NCI-H524 treated with DMSO at 0.1 percent for 48 hours (cell line): ENCODE results near the gene MAPK10.
"Not testable (repeated sequence)": the region's sequence is repeated elsewhere in the genome, so short reads cannot be mapped to it uniquely, and the experiment has no call there.

Experiments used
- DNase-seq: peaks from one replicate; lab custom pipeline; 2025; lab: John Stamatoyannopoulos, UW

The MAPK10 gene

GRCh38 chr4:86106475-86106874, 253.4 kb downstream of the MAPK10 start:
- DNase-seq: no peak

- DNase-seq: no peak
These were observed 258.0 kb downstream of the MAPK10 start for GRCh38 chr4:86101841-86102240.

- DNase-seq: no peak
These were observed 258.4 kb downstream of the MAPK10 start for GRCh38 chr4:86101410-86101809.

GRCh38 chr4:86100539-86101215, 259.2 kb downstream of the MAPK10 start:
- no peak for DNase-seq

GRCh38 chr4:86099348-86099747, 260.5 kb downstream of the MAPK10 start:
- no peak for DNase-seq

DNA sequence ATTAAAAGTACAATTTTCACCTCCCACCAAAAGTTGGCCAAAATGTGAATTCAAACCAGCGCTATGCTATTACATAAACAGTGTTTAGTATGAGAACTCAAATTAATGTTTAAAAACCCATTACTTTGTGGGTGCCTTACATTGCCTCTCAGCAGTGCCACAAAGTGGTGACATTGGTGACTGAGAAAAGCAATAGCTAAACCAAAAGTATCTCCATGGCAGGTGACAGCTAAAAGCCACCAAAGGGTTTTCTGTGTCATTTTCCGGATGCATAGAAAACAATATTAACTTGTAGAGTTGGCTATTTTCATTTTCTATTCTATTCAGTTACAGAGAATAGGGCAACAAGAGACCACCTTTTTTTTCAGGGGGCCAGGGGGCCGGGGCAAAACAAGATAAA, 261.2 kb downstream of the MAPK10 start:
- DNase-seq: no peak

- no peak for DNase-seq
These were observed 263.5 kb downstream of the MAPK10 start for GRCh38 chr4:86096373-86096772.

- DNase-seq: no peak
These were observed 267.2 kb downstream of the MAPK10 start for GRCh38 chr4:86092684-86093083.

DNA sequence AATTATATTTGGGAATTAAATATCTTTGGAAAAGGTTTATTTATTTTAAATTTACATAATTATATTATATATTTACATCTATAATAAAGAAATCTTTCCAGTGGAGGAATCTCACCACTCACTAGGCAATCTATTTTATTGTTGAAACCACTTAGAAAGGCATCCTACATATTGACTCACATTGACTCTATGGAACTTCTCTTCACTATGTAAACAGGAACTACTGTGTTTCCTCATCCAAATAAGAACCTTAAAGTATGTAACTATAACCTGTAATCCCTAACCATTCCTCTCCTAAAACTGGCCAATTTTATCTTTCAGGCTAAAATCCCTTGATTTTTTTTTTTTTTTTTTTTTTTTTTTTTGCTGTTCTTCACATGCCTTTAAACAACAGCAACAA, 268.7 kb downstream of the MAPK10 start:
- no peak for DNase-seq

- DNase-seq: no peak
These were observed 270.0 kb downstream of the MAPK10 start for GRCh38 chr4:86089781-86090323.

- DNase-seq: no peak
These were observed 270.8 kb downstream of the MAPK10 start for GRCh38 chr4:86089053-86089452.

- DNase-seq: not testable (repeated sequence)
These were observed 284.1 kb downstream of the MAPK10 start for GRCh38 chr4:86075796-86076195.

GRCh38 chr4:86060341-86060740, 299.5 kb downstream of the MAPK10 start:
- no peak for DNase-seq

DNA sequence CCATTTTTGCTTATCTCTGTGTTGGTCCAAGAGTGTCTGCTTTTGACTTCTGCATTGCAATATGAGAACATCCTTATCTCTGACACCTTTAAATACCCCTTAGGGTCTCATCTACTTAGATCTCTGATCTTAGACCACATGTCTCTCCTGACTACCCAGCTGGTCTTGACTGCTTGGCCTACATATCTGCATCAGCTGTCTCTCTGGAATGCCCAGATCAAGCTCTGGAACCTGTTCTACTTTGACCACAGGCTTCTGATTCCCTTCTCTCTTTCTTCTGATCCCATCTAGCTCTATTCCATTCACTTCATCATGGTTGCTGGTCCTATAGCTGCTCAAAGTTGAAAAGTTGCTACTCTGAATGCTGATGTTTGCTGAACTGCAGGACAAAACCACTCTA, 301.2 kb downstream of the MAPK10 start:
- no peak for DNase-seq

DNA sequence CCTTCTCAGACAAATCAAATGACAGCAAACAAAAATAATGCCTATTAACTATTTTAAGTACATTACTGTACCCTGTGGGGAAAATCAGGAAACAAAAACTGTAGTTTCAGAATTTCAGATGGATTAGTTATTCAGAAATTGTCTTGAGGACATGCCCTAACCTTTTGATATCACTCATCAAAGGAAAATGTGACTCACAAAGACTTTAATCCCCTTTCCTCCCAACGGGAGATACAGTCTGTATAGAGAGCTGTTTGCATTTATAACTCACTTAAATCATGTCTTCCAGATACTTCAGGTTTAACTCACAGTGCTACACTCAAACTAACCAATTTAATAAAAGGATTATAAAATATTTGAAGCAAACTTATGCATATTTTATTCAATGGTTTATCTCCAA, 304.0 kb downstream of the MAPK10 start:
- no peak for DNase-seq

DNA sequence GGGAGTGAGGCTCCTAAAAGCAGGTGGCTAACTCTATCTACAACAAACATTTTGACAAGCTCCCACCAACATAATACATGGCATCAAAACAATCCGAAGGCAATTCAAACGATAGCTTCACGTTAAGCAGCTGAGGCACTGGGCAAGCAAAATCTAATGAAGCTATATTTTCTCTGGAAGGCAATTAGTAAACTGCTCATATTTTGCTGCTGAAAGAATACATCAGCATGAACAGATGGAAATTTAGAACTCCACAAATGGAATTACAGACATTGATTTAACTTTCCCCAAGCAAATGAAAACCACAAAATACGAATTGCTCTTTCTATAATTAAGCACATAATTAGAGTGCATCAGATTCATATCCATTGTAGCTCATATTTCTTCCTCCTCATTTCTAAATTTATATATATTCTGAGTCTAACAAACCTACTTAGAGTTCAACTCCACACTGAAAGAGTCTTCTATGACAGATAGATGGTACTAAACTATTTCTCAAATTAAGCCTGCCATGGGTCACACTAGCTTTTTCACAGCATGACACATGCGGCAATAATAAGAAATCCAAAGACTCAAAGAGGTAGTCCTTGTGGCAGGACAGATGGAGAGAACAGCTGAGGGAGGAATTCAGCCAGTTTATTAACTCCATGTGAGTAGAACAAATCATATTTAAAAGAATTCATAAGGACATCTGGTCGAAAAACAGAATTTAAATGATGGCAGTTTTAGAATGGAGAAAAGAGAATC, 305.4 kb downstream of the MAPK10 start:
- peak; percentile 77 for DNase-seq

DNA sequence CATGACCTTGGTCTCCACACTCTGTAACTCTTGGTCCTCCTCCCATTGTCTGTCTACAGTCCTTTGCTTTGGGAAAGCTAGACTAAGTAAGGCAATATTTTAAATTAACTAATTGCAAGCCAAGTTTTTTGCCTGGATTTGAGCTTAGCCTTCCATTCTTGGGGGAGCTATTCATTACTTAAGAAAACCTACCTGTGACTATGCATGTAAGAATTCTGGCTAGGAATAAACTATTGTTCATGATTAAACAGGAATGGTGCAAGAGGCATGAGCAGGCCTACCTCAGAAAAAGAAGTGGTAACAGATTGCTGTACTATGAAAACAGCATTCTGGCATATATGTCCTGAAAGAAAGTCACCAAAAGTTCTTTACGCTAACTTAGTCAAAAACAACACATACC, 309.4 kb downstream of the MAPK10 start:
- DNase-seq: no peak

DNA sequence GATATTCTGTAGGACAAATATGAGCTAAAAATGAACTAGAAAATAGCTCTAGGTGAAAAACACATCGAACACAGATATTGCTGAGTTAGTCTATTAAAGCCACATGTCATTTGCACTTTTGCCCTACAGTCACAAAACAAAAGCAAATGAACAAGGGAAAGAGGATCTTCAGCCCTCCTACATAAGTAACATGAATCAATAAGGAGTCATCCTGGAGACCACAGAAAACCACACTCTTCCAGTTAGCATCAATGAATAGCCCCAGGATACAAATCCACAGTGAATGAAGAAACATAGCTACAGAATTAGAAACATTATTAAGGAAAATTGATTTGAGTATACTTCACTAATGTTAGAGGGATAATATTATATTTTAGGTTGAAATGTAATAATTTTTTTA, 311.4 kb downstream of the MAPK10 start:
- no peak for DNase-seq

GRCh38 chr4:86044593-86044985, 315.3 kb downstream of the MAPK10 start:
- no peak for DNase-seq

- peak; percentile 3 for DNase-seq
These were observed 315.9 kb downstream of the MAPK10 start for GRCh38 chr4:86043755-86044592.

DNA sequence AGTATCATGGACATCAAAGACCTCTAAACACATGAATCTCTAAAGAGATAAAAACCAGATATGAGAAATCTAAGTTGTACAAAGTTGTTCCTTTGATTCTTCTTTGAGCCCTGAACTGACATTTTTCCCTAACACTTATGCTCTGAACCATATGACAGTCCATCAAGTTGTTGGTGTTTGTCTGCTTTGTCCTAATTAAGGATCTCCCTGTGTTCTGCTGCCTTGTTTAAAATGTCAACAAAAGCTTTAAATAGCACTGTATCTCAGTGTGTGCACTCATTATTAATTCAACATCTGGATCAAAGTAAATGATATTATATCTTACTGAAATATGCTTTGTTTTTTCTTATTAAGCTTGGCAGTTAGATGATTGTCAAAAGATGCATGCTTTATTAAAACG, 321.8 kb downstream of the MAPK10 start:
- no peak for DNase-seq

DNA sequence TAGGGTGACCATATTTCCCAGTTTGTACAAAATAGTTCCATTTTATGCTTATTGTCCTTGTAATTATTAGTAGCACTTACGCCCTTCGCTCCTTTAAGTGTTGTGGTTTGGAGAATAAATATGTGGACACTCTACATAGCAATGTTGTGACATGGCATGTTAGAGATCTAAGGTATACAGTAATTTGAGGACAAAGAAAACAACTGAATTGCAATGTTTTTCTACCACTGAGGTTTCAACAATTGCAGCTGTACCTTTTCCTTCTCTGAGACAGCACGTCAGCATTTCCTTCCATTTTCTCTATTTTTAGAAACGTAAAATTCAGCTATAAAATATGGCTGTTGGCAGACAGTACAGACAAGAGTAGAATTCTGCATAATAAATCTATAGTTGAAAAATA, 323.1 kb downstream of the MAPK10 start:
- DNase-seq: no peak

DNA sequence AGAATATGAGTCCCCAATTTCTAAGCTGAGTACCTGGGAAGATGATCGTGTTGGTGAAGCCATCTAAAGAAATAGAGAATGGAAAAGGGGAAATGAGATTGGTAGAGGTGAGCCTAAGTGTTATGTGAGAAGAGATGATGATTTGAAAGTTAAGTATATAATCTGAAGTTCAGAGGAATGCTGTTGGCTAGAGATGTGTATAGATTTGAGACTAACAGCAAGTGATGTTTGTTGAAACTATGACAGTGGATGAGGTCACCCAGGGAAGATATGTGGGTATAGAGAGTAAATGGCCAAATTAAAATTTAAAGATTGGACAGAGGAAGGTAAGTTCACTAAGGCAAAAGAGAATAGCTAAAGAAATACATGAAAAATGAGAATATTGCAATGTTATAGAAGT, 324.2 kb downstream of the MAPK10 start:
- no peak for DNase-seq
